Mammary epithelial cell (primary cell): Measurements from ENCODE around the gene PSMC6.

Source experiments
- EZH2 ChIP-seq: IDR thresholded peaks from 2 replicates; pipeline ENCODE4 v1.6.1; 2012; ENCODE audit warnings: low read length, inconsistent platforms, borderline replicate concordance
- TF ChIP-seq, protein P1 (sequence below), 2 donors: IDR thresholded peaks in 1 of 2; conservative IDR thresholded peaks in 1 of 2; 2 replicates each; pipeline ENCODE4 v1.5.1; 2011 to 2012; ENCODE audit warnings: inconsistent platforms in 2 of 2, low read length in 2 of 2, mild to moderate bottlenecking in 2 of 2, control low read depth in 1 of 2, low read depth in 1 of 2; ENCODE audit not compliant: insufficient read depth in 1 of 2; ENCODE audit errors: extremely low read depth in 1 of 2

DNA sequence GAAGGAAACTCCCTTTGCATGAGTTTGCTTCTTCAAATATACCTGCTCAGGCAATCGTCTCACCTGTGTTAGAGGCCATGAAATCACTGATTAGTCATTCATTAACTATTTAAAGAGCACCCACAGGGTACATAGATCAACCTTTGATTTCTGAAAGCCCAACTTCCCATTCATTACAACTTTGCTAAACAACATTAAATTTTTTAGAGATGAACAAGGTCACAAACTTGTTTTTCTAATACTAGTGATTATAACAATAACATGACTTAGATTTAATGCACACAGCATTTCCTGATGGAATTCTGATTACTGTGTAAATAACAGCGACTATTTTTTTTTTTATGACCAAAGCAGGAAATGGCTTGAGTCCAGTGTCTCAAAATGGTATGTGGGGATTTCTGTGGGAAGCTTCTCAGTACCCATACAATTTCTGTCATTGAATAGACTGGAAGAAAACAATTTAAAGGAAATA, 6.3 kb upstream of the PSMC6 start:
- TF ChIP-seq, protein P1, sequence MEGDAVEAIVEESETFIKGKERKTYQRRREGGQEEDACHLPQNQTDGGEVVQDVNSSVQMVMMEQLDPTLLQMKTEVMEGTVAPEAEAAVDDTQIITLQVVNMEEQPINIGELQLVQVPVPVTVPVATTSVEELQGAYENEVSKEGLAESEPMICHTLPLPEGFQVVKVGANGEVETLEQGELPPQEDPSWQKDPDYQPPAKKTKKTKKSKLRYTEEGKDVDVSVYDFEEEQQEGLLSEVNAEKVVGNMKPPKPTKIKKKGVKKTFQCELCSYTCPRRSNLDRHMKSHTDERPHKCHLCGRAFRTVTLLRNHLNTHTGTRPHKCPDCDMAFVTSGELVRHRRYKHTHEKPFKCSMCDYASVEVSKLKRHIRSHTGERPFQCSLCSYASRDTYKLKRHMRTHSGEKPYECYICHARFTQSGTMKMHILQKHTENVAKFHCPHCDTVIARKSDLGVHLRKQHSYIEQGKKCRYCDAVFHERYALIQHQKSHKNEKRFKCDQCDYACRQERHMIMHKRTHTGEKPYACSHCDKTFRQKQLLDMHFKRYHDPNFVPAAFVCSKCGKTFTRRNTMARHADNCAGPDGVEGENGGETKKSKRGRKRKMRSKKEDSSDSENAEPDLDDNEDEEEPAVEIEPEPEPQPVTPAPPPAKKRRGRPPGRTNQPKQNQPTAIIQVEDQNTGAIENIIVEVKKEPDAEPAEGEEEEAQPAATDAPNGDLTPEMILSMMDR (conservative IDR thresholded peaks at IDR 0.05 in 1 of 2, IDR thresholded peaks at IDR 0.05 in 1 of 2; ENCODE audit: extremely low read depth in 1 of 2, insufficient read depth in 1 of 2, low read depth in 1 of 2, low read length in 2 of 2): no peak
- no peak for TF ChIP-seq EZH2
